Adrenal gland (tissue), 12 donors: Measurements from ENCODE around the gene DENND5B. TPM values are rescaled to one million over a fixed set of nuclear protein-coding genes. Genes with fewer than 3 reads are reported as not detected.
"Not testable (repeated sequence)": the region's sequence is repeated elsewhere in the genome, so short reads cannot be mapped to it uniquely, and the experiment has no call there.

ENCODE experiments used
- DNase-seq, 7 donors: peaks; one replicate each; pipeline ENCODE4 v3.0.0-alpha.2; 2019 to 2020
- H3K27ac ChIP-seq, 5 donors: fragments of 200-600 bp; sonication (generic) in 4 of 5; 1 replicate in 3 of 5; 2 replicates in 2 of 5; pipeline versions ENCODE4 v1.5.1 to v1.8.0; 2016 to 2020; ENCODE audit warnings: mild to moderate bottlenecking in 1 of 5
- H3K27me3 ChIP-seq: fragments of 200-600 bp; 2 replicates; pipeline ENCODE4 v1.8.0; 2021
- H3K36me3 ChIP-seq, 2 donors: fragments of 200-600 bp; replicated peaks in 1 of 2; 1 replicate in 1 of 2; 2 replicates in 1 of 2; pipeline versions ENCODE4 v1.5.1 to v1.8.0; 2018 to 2022
- H3K4me1 ChIP-seq, 2 donors: fragments of 200-600 bp; replicated peaks in 1 of 2; 1 replicate in 1 of 2; 2 replicates in 1 of 2; pipeline versions ENCODE4 v1.5.1 to v1.8.0; 2018 to 2021
- H3K4me3 ChIP-seq, 4 donors: fragments of 200-600 bp; sonication (generic) in 3 of 4; one replicate each; pipeline ENCODE4 v1.5.1; 2016 to 2018
- H3K9me3 ChIP-seq, 3 donors: fragments of 200-600 bp; sonication (generic) in 1 of 3; replicated peaks in 1 of 3; 1 replicate in 2 of 3; 2 replicates in 1 of 3; pipeline versions ENCODE4 v1.5.1 to v1.8.0; 2016 to 2021
- CTCF ChIP-seq, 6 experiments: fragments of 450-650 bp in 4 of 6; fragments of 200-600 bp in 2 of 6; sonication (generic) in 1 of 6; IDR thresholded peaks; 1 replicate in 5 of 6; 2 replicates in 1 of 6; pipeline versions ENCODE4 v1.5.1 to v1.8.0; 2016 to 2021; ENCODE audit warnings: antibody characterized with exemption in 6 of 6, mild to moderate bottlenecking in 2 of 6, moderate library complexity in 1 of 6
- POLR2A ChIP-seq, 2 donors: fragments of 450-650 bp; IDR thresholded peaks; one replicate each; pipeline ENCODE4 v1.6.1; 2017; ENCODE audit warnings: antibody characterized with exemption in 2 of 2, mild to moderate bottlenecking in 2 of 2, moderate library complexity in 1 of 2
- WGBS, 4 donors: extraction: QIAGEN DNeasy Blood & Tissue Kit in 2 of 4; methylation state at CpG; one replicate each; pipeline versions ENCODE4 v1.1.5 to v1.1.7; 2013 to 2017; 5-methylcytosine and 5-hydroxymethylcytosine counted together
- intact Hi-C, 2 donors: fragments of 100-400 bp; cut with DNase I; formaldehyde crosslinking; loops; one replicate each; pipeline versions ENCODE4 v1.14.1 to v1.15.0; 2022 to 2023
- polyA plus RNA-seq, 3 donors: library from polyadenylated mRNA; stranded (reverse); fragments of 200-250 nt in 2 of 3; fragments of 350-450 nt in 1 of 3; fragmentation: Illumina TruSeq in 1 of 3; extraction: RNeasy Lipid Tissue Mini Kit (QIAGEN cat#74804) in 1 of 3; gene quantifications; one replicate each; pipeline ENCODE4 v1.2.3, GENCODE V29; 2013 to 2014
- total RNA-seq, 9 donors: library from RNA; depleted of rRNA in 4 of 9; stranded (reverse); fragments of >200 nt in 4 of 9; fragments of 120-200 nt in 1 of 9; fragmentation: NEBNext Ultra II Directional in 1 of 9; extraction: Animal tissue kit (Norgen Biotek cat#: 25700) in 1 of 9; gene quantifications; one replicate each; pipeline versions ENCODE4 v1.1.0 to v1.2.4, GENCODE V29; 2013 to 2023
- donor health status: healthy with polysubstance abuse.
- donor health status: Bipolar disorder and iron deficiency.
- donor health status: DM: yes; HTN: yes; CAD: no.
- donor health status: DM: no; HTN: no; CAD: no.
- donor health status: DM: no; HTN: no; CAD: no.
- donor health status: DM: yes; HTN: yes; CAD: no.

Gene DENND5B
- total and polyA plus RNA-seq, 12 donors = 4.2 to 32.5 (median 23.0) TPM

- TF ChIP-seq CTCF (IDR thresholded peaks at IDR 0.05) = no peak
- TF ChIP-seq POLR2A (IDR thresholded peaks at IDR 0.05) = no peak
- H3K27ac ChIP-seq = no peak overlapping the region
- intact Hi-C loops = no loop called here
- H3K9me3 ChIP-seq = no peaks in the 10 kb centered on the region
- H3K4me3 ChIP-seq = no peak overlapping the region
- H3K27me3 ChIP-seq = no peaks in the 10 kb centered on the region
- DNase-seq = peak in 2 of 7 donors; percentile 25 to 26
- peaks cover 3% of the 10 kb centered on the region in 2 donors for H3K4me1 ChIP-seq
- 66 to 72% (median 70%) methylated on average over 5 of the region's 5 CpGs for WGBS, 4 donors
- H3K36me3 ChIP-seq = no peaks in the 10 kb centered on the region
These were observed 112.5 kb downstream of the DENND5B start for GRCh38 chr12:31478425-31478824.

GRCh38 chr12:31477687-31478086 lies 113.2 kb downstream of the DENND5B start:
- H3K36me3 ChIP-seq = no peaks in the 10 kb centered on the region
- TF ChIP-seq POLR2A (IDR thresholded peaks at IDR 0.05) (no peak), CTCF (IDR thresholded peaks at IDR 0.05) (no peak)
- no peak overlapping the region for H3K4me3 ChIP-seq
- H3K9me3 ChIP-seq = no peaks in the 10 kb centered on the region
- intact Hi-C loops = no loop called here
- DNase-seq = no peak
- peaks cover 0 to 3% of the 10 kb centered on the region in 2 donors for H3K4me1 ChIP-seq
- no peaks in the 10 kb centered on the region for H3K27me3 ChIP-seq
- H3K27ac ChIP-seq = no peak overlapping the region

DNA sequence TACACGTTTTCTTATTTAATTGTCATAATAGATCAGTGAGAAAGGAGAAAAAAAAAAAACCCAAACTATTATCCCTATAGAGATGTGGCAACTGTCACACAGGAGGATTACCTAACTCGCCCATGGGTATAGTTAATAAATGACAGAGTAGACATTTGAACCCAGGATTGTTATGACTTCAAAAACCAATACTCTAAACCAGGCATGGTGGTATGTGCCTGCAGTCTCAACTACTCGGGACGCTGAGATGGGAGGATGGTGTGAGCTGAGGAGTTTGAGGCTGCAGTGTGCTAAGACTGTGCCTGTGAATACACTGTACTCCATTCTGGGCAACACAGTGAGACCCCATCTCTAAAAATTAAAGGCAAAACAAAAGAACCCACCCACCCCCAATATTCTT lies 114.5 kb downstream of the DENND5B start:
- 79 to 94% (median 92%) methylated on average over 4 of the region's 4 CpGs for WGBS, 4 donors
- TF ChIP-seq CTCF (IDR thresholded peaks at IDR 0.05) (no peak), POLR2A (IDR thresholded peaks at IDR 0.05) (no peak)
- no peak overlapping the region for H3K4me3 ChIP-seq
- H3K9me3 ChIP-seq = no peaks in the 10 kb centered on the region
- H3K27ac ChIP-seq = no peak overlapping the region
- no peaks in the 10 kb centered on the region for H3K27me3 ChIP-seq
- peaks cover 0 to 3% of the 10 kb centered on the region in 2 donors for H3K4me1 ChIP-seq
- DNase-seq = no peak
- intact Hi-C loops = no loop called here
- H3K36me3 ChIP-seq = no peaks in the 10 kb centered on the region

DNA sequence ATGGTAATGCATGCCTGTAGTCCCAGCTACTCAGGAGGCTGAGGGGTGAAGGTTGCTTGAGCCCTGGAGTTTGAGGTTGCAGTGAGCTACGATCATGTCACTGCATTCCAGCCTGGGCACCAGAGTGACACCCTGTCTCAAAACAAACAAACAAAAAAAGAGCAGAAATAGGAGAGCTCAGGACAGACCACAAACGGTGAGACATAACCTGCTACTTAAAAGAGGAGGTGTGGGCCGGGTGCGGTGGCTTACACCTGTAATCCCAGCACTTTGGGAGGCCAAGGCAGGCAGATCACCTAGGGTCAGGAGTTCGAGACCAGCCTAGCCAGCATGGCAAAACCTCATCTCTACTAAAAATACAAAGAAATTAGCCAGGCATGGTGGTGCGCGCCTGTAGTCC lies 115.3 kb downstream of the DENND5B start:
- H3K4me1 ChIP-seq, H3K27ac ChIP-seq, H3K9me3 ChIP-seq, intact Hi-C loops, DNase-seq, H3K27me3 ChIP-seq, H3K4me3 ChIP-seq, H3K36me3 ChIP-seq: not testable (repeated sequence)
- WGBS, 4 donors = 85 to 92% (median 90%) methylated on average over 7 of the region's 7 CpGs

- intact Hi-C loops = no loop called here
- DNase-seq = no peak
- no peak overlapping the region for H3K27ac ChIP-seq
These were observed 116.2 kb downstream of the DENND5B start for GRCh38 chr12:31474751-31475150.

More at GRCh38 chr12:31474751-31475150, 116.2 kb downstream of the DENND5B start:
- Histone ChIP-seq H3K4me1 (peaks cover 0 to 3% of the 10 kb centered on the region in 2 donors), H3K36me3 (no peaks in the 10 kb centered on the region), H3K4me3 (no peak overlapping the region), H3K27me3 (no peaks in the 10 kb centered on the region), H3K9me3 (no peaks in the 10 kb centered on the region)
- WGBS, 4 donors = 95 to 98% (median 96%) methylated on average over 2 of the region's 2 CpGs
- TF ChIP-seq POLR2A (IDR thresholded peaks at IDR 0.05) = no peak
- TF ChIP-seq CTCF (IDR thresholded peaks at IDR 0.05) = no peak
